ENCODE results near the gene CTXND1. TPM values are rescaled to one million over a fixed set of nuclear protein-coding genes. Genes with fewer than 3 reads are reported as not detected.
A peak's percentile ranks its signal among the peaks of the same experiment; 100 is the strongest.

CTXND1 gene
- polyA plus RNA-seq, 2 of the 4 experiments (the other 2 are of a cell fraction) = not detected

DNA sequence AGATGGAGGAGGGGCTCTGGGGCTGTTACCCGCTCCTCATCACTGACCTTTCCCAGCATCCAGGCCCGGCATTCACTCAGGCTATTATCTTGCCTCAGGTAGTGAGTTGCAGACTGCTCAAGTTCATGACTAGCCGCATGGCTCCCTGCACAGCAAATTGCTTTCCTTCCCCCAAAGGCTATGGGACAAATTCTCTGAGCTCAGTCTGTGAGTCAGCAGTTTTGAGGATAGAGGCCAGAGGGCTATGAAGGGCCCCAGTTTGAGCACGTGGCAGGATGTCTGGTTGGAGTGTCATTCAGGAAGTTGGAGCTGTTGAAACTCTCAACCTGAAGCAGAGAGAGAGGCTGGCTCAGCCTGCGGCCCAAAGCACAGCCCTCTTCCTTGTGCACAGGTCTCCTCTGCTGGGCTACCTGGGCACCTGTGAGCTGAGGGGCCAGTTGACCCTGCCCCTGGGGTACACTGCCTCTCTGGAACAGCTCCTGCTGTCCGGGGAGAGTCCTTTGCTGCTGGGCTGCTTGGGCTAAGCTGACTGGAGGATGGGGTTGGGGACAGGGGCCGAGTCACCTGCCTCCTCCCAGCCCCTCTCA is 91.3 kb downstream of the CTXND1 start (continued):
- TF ChIP-seq, protein P1, sequence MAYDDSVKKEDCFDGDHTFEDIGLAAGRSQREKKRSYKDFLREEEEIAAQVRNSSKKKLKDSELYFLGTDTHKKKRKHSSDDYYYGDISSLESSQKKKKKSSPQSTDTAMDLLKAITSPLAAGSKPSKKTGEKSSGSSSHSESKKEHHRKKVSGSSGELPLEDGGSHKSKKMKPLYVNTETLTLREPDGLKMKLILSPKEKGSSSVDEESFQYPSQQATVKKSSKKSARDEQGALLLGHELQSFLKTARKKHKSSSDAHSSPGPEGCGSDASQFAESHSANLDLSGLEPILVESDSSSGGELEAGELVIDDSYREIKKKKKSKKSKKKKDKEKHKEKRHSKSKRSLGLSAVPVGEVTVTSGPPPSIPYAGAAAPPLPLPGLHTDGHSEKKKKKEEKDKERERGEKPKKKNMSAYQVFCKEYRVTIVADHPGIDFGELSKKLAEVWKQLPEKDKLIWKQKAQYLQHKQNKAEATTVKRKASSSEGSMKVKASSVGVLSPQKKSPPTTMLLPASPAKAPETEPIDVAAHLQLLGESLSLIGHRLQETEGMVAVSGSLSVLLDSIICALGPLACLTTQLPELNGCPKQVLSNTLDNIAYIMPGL (CRISPR knock-in tag; IDR thresholded peaks at IDR 0.05; ENCODE audit: borderline replicate concordance) = no peak
- TF ChIP-seq PHF8 (IDR thresholded peaks at IDR 0.05; ENCODE audit: borderline replicate concordance, low read depth) = no peak
- TF ChIP-seq CBX2 (IDR thresholded peaks at IDR 0.05; ENCODE audit: borderline replicate concordance, low read depth) = no peak
- peak; percentile 48; the same call in 1 of the 2 replicates for TF ChIP-seq NFE2L2 (conservative IDR thresholded peaks at IDR 0.05; ENCODE audit: low read length)
- TF ChIP-seq, protein P2, sequence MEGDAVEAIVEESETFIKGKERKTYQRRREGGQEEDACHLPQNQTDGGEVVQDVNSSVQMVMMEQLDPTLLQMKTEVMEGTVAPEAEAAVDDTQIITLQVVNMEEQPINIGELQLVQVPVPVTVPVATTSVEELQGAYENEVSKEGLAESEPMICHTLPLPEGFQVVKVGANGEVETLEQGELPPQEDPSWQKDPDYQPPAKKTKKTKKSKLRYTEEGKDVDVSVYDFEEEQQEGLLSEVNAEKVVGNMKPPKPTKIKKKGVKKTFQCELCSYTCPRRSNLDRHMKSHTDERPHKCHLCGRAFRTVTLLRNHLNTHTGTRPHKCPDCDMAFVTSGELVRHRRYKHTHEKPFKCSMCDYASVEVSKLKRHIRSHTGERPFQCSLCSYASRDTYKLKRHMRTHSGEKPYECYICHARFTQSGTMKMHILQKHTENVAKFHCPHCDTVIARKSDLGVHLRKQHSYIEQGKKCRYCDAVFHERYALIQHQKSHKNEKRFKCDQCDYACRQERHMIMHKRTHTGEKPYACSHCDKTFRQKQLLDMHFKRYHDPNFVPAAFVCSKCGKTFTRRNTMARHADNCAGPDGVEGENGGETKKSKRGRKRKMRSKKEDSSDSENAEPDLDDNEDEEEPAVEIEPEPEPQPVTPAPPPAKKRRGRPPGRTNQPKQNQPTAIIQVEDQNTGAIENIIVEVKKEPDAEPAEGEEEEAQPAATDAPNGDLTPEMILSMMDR (IDR thresholded peaks at IDR 0.05) = no peak
- no peak for TF ChIP-seq ZC3H11A (IDR thresholded peaks at IDR 0.05)
- TF ChIP-seq MAFK (IDR thresholded peaks at IDR 0.05; ENCODE audit: partially characterized antibody) = peak; percentile 96
- TF ChIP-seq HDAC2 (IDR thresholded peaks at IDR 0.05) = no peak
- TF ChIP-seq, protein P3, sequence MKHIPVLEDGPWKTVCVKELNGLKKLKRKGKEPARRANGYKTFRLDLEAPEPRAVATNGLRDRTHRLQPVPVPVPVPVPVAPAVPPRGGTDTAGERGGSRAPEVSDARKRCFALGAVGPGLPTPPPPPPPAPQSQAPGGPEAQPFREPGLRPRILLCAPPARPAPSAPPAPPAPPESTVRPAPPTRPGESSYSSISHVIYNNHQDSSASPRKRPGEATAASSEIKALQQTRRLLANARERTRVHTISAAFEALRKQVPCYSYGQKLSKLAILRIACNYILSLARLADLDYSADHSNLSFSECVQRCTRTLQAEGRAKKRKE (CRISPR knock-in tag; IDR thresholded peaks at IDR 0.05; ENCODE audit: low read depth) = no peak
- 0 out of 2 replicates have a peak, but pooled peaks have one; percentile 28 for TF ChIP-seq HOXB5 (CRISPR knock-in tag; IDR thresholded peaks at IDR 0.05)
- no peak for TF ChIP-seq KDM5A (IDR thresholded peaks at IDR 0.05)

GRCh38 chr15:80159811-80160569 is 92.0 kb downstream of the CTXND1 start:
- Histone ChIP-seq H3K4me3 (no peak overlapping the region), H3K27ac (peak overlapping the region; percentile 54 to 81), H3K9me3 (no peaks in the 10 kb centered on the region), H3K4me1 (peaks cover 19% of the 10 kb centered on the region), H3K4me2 (peak overlapping the region; percentile 31)
- ChIA-PET CTCF (interaction anchor here (1.2 to 4.6 kb wide), 3 partner anchors 11 to 820 kb away, joined by 4 to 36 read pairs (median 5); no protein-coding TSS in a partner anchor), POLR2A (no interaction called here)
- no peak for FAIRE-seq
- WGBS (ENCODE audit: missing lambda C conversion rate) = 95% methylated on average over 12 of the region's 12 CpGs
- TF ChIP-seq ZFP36 (IDR thresholded peaks at IDR 0.05; ENCODE audit: borderline replicate concordance, partially characterized antibody) (no peak), MYC (IDR thresholded peaks at IDR 0.05; ENCODE audit: borderline replicate concordance, low read length) (no peak)
- ATAC-seq = peak in 1 of 2 experiments; percentile 18; a peak in 1 of 6 replicates
- DNase-seq (ENCODE audit: low read depth in 1 of 2, low spot score in 1 of 2) = no peak

DNA sequence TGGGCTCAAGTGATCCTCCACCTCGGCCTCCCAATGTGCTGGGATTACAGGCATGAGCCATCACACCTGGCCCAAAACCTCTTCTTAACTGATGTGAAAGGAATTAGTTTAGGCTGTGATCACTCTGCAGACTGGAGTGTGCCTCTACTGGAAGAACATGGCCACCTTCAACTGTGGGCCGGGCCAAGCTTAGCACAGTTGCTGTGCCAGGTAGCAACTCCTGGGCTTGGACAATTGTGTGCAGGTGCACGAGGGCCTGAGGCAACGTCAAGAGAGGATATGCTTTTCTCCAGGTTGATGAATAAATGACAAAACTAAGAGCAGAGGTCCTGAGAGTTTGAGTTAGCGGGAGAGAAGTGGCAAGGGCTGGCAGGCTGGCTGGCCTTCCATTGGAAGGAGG is 92.7 kb downstream of the CTXND1 start:
- no peak overlapping the region for H3K4me3 ChIP-seq
- ATAC-seq (no peak), FAIRE-seq (no peak), DNase-seq (ENCODE audit: low read depth in 1 of 2, low spot score in 1 of 2) (no peak)
- no peak overlapping the region for H3K4me2 ChIP-seq
- no peak overlapping the region; a peak in 1 of 6 replicates for H3K27ac ChIP-seq
- ChIA-PET POLR2A (no interaction called here), CTCF (interaction anchor here (0.8 to 4.6 kb wide), 2 partner anchors 14 to 72 kb away, joined by 3 to 36 read pairs; no protein-coding TSS in a partner anchor)
- H3K4me1 ChIP-seq = peaks cover 19% of the 10 kb centered on the region
- 91% methylated on average over 5 of the region's 5 CpGs for WGBS (ENCODE audit: missing lambda C conversion rate)
- H3K9me3 ChIP-seq = no peaks in the 10 kb centered on the region
- TF ChIP-seq CBX2 (IDR thresholded peaks at IDR 0.05; ENCODE audit: borderline replicate concordance, low read depth) (no peak), HOXB13 (CRISPR knock-in tag; IDR thresholded peaks at IDR 0.05; ENCODE audit: low read depth) (no peak), RAD21 (conservative IDR thresholded peaks at IDR 0.05 in 1 of 2, IDR thresholded peaks at IDR 0.05 in 1 of 2) (no peak), HES2 (IDR thresholded peaks at IDR 0.05) (no peak), MYC (IDR thresholded peaks at IDR 0.05; ENCODE audit: borderline replicate concordance, low read length) (no peak), BHLHE40 (IDR thresholded peaks at IDR 0.05; ENCODE audit: low read depth, low read length) (no peak), TP53 (CRISPR knock-in tag; IDR thresholded peaks at IDR 0.05) (no peak), HOXB5 (CRISPR knock-in tag; IDR thresholded peaks at IDR 0.05) (no peak), KDM1A (IDR thresholded peaks at IDR 0.05; ENCODE audit: low read depth) (no peak), RFX5 (IDR thresholded peaks at IDR 0.05) (no peak), EHF (CRISPR knock-in tag; IDR thresholded peaks at IDR 0.05) (no peak), ESRRA (IDR thresholded peaks at IDR 0.05; ENCODE audit: borderline replicate concordance, low read length) (no peak), FOXS1 (CRISPR knock-in tag; IDR thresholded peaks at IDR 0.05) (no peak), CBX8 (IDR thresholded peaks at IDR 0.05) (no peak)
- TF ChIP-seq, protein P4, sequence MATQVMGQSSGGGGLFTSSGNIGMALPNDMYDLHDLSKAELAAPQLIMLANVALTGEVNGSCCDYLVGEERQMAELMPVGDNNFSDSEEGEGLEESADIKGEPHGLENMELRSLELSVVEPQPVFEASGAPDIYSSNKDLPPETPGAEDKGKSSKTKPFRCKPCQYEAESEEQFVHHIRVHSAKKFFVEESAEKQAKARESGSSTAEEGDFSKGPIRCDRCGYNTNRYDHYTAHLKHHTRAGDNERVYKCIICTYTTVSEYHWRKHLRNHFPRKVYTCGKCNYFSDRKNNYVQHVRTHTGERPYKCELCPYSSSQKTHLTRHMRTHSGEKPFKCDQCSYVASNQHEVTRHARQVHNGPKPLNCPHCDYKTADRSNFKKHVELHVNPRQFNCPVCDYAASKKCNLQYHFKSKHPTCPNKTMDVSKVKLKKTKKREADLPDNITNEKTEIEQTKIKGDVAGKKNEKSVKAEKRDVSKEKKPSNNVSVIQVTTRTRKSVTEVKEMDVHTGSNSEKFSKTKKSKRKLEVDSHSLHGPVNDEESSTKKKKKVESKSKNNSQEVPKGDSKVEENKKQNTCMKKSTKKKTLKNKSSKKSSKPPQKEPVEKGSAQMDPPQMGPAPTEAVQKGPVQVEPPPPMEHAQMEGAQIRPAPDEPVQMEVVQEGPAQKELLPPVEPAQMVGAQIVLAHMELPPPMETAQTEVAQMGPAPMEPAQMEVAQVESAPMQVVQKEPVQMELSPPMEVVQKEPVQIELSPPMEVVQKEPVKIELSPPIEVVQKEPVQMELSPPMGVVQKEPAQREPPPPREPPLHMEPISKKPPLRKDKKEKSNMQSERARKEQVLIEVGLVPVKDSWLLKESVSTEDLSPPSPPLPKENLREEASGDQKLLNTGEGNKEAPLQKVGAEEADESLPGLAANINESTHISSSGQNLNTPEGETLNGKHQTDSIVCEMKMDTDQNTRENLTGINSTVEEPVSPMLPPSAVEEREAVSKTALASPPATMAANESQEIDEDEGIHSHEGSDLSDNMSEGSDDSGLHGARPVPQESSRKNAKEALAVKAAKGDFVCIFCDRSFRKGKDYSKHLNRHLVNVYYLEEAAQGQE (IDR thresholded peaks at IDR 0.05) = no peak
